Measurements from ENCODE around the gene RNF128.

Gene RNF128, protein sequence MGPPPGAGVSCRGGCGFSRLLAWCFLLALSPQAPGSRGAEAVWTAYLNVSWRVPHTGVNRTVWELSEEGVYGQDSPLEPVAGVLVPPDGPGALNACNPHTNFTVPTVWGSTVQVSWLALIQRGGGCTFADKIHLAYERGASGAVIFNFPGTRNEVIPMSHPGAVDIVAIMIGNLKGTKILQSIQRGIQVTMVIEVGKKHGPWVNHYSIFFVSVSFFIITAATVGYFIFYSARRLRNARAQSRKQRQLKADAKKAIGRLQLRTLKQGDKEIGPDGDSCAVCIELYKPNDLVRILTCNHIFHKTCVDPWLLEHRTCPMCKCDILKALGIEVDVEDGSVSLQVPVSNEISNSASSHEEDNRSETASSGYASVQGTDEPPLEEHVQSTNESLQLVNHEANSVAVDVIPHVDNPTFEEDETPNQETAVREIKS

DNA sequence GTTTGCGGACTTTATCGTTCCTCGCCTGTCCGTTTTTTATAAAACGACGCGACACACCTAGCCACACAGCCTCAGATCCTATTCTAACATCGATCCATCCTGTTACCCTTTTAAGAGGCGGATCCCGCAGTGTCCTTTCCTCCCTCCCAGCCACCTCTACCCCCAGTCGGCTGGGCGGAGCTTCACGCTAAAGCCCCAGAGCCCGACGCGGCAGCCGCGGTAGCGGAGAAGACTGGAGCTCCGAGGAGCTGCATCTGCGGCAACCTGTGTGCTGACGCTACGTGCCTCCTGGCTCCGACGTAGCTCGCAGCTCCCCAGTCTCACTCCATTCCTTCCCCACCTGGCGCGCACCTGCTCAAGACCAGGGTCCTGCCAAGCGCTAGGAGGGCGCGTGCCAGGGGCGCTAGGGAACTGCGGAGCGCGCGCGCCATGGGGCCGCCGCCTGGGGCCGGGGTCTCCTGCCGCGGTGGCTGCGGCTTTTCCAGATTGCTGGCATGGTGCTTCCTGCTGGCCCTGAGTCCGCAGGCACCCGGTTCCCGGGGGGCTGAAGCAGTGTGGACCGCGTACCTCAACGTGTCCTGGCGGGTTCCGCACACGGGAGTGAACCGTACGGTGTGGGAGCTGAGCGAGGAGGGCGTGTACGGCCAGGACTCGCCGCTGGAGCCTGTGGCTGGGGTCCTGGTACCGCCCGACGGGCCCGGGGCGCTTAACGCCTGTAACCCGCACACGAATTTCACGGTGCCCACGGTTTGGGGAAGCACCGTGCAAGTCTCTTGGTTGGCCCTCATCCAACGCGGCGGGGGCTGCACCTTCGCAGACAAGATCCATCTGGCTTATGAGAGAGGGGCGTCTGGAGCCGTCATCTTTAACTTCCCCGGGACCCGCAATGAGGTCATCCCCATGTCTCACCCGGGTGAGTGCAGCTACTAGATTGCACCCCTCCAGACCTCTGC lies at the start of gene RNF128:
RNF128 (plus strand) TSS at position 217 of the 953 bp plus-strand sequence; CDS start at position 430, 213 bp downstream.
- DNase-seq (ENCODE audit: low read depth in 2 of 2): no peak

DNA sequence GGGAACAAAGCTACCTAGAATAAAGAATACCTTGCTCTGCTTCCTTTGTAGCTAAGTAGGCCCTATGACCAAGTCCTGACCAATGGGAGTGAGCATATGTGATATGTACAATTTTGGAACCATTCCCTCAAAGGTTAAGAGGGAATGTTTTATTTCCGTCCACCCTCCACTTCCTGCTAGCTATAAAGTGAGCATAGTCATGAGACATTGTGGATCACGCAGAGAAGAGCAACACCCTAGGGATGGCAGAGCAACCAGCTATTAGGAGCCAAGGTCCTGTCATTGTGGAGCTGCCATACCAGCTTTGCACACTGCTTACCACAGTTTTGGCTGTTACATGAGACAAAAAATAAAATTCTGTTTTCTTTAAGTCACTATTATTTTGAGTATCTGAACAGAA lies 45.8 kb upstream of the RNF128 start:
- DNase-seq (ENCODE audit: low read depth in 2 of 2): no peak

DNA sequence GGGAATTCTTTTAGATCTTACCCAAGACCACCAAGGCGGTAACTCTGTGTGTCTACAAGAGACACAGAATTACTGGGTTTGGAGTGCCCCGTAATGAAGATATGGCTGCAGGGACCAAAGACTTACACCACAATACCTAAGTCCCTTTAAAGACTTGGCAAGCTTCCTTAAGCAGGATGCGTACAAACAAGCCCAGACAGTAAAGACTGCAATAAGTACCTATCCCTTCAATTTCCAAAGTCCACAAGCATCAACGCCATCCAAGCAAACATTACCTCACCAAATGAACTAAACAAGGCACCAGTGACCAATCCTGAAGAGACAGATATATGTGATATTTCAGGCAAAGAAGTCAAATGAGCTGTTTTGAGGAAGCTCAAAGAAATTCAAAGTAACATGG lies 42.3 kb upstream of the RNF128 start:
- no peak for DNase-seq (ENCODE audit: low read depth in 2 of 2)

DNA sequence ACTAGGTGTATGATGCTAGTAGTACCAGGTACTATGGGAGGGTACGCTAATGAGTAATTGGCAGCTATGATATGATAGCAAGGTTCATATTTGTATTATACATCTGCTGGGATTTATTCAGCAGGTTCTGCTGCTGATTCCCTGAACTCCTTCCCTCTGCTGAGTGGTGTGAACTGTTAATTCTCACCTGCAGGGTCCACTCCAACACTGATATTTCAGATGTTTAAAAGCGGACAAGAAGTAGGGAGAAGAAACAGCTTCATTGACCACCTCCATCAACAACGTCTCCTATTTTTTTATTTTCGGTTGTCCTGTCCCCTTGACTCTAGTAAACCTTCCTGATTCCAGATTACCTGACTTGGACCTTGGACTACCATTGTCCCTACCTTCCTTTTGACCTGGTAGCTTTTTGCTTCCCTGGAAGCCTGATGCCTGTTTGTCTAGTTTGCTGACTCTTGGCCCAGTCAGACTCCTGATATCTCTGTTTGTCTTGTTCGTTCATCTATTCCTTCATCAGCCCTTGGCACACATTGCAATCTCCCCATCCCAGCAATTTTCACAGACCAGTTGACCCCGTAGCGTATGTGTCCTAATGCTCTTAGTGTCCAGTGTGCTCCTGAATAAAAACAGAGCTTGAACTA lies 34.0 kb upstream of the RNF128 start:
- no peak for DNase-seq (ENCODE audit: low read depth in 2 of 2)

DNA sequence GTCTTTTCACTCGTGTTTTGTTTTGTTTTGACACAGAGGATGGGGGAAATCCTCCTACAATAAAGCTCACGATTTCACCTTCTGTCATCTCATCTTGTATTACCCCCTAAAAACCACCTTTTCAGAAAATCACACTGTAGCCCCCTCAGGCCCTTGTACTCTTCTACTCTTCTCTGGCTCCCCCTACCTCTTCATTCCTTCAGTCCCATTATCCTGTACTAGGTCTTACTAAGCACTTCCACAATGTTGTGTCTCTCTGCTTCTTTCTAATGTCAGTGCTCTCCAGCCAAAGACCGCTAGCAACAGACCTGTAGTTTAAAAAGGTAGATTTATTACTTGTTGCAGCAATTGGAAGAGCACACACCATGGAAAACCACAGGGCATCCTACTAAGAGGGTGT lies 30.0 kb upstream of the RNF128 start:
- DNase-seq (ENCODE audit: low read depth in 2 of 2): no peak

DNA sequence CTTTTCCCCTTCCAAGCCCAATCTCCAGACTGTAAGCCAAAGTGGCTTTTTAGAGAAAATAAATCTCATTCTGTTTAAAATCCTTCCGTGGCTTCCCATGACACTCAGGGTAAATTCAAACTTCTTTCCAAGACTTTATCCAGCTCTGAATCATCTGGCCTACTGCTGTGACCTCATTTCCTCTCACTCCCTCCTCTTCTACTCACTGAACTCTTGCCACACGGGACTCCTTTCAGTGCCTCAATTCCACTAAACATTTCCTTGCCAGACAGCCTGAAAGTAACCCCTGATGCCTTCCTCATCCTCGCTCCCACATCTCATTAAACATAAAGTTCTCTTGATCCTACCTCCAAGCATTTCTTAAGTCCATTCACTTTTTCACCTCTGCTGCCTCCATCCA lies 27.8 kb upstream of the RNF128 start:
- DNase-seq (ENCODE audit: low read depth in 2 of 2): no peak

DNA sequence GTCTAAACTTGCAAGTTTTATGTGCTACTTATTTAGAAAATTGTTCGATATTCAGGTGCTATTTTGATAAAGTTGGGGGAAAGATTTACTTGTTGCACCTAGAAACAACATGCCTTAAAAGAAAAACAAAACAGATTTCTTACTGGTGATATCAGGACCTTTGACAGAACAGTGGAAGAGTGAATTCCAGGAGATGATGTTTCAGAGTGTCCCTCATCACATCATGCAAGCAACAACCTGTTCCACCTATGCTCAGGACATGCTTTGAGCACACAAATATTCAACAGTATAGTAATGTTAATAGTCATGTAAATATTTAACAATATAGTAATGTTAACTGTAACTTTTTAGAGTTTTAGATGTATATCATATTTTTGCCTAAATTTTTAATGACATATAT lies 23.9 kb upstream of the RNF128 start:
- no peak for DNase-seq (ENCODE audit: low read depth in 2 of 2)

DNA sequence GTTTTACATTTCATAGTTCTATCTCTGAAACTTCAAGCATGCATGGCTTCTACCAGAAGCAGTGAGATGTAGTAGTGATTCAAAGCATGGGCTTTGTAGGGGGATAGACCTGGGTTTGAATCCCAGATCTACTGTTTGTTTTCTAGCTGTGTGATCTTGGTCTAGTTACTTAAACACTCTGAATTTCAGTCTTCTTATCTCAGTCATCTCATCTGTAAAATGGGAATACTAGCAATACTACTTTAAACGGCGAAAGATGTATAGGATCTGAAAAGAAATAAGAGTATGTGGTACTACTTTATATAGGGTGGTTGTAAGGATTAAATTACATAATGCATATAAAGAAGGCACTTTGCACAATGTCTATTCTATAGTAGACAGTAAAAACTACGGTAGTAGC lies 20.0 kb upstream of the RNF128 start:
- no peak for DNase-seq (ENCODE audit: low read depth in 2 of 2)

DNA sequence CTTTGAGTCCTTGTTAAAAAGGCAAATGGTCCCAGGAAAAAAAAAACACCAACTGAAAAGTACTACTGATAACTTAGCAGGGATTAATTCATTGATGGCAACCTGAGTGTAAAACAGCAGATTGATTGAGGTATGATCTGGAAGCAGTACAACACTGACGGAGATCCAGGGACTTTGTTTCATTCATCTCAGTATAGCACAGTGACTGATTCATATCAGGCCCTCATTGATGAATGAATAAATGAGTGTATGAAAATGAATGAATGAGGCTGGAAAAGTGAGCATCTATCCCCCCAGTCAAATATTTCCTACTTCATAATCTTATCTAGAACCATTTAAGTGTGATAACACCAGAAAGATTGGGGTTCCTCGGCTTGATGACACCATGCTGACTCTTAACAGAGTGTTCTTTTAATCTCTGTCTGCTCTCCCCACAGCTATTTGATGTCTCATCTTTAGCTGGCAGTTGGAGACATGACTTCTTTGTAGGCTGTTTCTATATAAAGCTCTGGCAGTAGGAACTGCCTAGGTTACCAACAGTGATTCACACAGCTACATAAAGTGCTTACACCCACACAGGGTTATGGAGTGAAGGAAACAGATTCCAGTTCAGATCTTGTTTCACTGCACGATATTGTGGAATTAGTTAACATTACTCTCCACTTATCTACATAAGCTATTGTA lies 18.6 kb upstream of the RNF128 start:
- DNase-seq (ENCODE audit: low read depth in 2 of 2): no peak

DNA sequence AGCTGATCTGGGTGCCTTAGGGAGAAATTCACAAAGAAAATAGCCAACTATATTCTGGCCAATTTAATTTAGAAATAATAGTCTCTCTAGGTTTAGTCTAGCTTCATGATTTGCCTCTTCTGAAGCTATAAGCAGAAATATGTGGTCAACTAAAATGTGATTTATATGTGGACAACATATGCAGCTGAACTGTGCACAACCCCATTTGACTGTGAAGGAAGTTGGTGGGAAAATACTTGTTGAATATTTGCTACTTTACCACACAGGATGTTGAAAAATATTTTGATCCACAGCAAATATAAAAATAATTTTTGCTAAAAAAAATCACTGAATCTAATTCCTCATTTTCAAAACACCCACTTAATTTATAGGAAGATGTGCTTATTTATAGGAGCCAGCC lies 15.7 kb upstream of the RNF128 start:
- DNase-seq (ENCODE audit: low read depth in 2 of 2): no peak

DNA sequence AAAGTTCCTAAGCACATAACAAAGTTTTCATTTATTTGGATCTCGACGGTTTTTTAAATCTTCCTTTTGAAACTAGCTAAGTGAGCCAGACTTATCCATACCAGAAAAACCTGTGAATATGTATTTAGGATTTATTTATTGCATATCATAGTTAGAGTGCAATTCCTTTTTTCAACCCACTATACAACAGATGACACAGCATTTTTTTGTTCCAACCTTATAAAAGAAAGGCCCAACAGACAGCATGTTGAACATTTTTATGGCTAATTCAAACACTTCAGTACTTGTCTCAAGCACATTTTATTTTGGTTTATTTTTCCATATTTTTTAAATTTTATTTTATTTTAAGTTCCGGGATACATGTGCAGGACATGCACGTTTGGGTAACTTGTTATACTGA lies 15.1 kb upstream of the RNF128 start:
- no peak for DNase-seq (ENCODE audit: low read depth in 2 of 2)

DNA sequence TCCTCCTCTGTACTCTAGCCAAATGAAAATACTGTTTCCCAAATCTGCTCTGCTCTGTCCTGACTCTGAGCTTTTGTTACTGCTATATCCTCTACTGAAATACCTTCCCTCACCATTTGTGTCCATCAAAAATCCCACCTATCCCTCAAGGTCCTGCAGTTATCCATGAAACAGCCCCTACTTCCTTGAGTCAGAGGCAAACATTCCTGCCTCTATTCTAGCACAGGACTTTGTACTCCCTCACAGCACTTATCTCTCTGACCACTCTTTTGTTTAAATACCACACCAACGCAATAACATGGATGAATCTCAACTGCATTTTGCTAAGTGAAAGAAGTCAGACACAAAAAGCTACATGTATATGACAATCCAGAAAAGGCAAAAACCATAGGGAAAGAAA lies 10.5 kb upstream of the RNF128 start:
- no peak for DNase-seq (ENCODE audit: low read depth in 2 of 2)

DNA sequence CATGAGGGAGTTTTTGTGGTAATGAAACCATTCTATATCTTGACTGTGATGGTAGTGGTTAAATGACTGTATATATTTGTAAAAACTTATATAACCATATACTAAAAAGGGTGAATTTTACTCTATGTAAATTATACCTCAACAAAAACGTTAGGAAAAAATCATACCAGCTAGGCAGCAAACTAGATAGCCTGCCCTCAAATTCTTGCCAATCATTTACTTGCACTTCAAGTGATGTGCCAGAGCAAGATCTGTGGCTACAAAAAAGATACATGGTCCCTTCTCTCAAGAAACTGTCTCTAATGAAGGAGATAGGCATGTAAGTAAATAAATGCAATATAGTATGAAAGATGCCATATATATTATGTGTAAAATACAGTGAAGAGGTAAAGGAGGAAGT lies 10.0 kb upstream of the RNF128 start:
- no peak for DNase-seq (ENCODE audit: low read depth in 2 of 2)

DNA sequence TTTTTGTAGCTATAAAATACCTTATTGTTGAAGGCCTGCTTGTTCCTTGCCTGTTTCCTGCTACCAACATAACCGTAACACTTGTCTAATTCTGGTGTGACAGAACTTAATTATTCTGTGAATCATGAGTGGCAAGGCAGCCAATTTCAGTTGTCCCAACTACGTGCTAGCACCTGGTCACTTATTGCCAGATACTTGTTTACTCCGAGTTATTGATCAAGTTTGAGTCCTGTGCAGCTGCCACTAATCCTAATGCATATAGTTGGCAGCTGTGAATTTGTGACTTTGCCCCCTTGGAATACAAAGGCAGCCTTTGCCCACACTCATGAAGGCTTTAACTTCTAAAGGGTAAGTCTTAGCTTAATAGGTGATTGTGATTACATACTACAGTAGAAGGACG lies 7.8 kb upstream of the RNF128 start:
- no peak for DNase-seq (ENCODE audit: low read depth in 2 of 2)

DNA sequence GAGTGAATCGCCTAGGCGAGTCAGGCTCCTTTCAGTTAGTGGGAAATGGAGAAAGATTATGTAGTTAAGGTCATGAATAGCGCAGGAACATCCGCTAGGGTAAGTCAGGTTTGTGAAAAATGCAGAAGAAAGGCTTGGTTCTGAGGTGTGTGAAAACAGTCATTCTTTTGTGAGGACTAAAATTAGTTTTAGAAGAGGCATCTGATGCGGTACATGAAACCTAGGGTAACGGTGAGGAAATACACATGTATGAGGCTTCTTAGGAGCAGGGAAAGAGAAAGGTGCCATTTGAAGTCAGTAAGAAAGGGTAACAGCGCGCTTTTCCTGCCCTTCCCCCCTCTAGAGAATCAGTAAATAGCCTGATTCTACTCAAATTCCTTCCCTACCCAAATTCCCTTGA lies 570 bp upstream of the RNF128 start:
- DNase-seq (ENCODE audit: low read depth in 2 of 2): no peak

DNA sequence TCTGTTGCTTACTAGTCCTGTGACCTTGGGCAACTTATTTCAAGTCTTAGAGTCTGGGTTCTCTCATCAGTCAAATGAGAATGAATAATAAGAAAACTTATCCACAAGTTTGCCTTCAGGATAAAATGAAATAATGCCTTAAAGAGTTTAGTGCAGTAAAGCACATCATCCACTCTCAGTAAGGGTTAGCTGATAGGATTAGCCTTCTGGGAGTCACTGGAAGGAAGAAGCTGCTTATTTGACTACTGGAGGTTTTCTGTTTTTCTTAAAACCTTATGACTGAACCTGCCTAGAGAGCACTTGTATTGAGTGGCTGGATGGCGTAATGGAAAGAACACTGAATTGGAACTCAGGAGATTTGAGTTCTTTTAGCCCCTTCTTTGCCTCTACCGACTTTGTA lies 1.8 kb downstream of the RNF128 start:
- DNase-seq (ENCODE audit: low read depth in 2 of 2): no peak

DNA sequence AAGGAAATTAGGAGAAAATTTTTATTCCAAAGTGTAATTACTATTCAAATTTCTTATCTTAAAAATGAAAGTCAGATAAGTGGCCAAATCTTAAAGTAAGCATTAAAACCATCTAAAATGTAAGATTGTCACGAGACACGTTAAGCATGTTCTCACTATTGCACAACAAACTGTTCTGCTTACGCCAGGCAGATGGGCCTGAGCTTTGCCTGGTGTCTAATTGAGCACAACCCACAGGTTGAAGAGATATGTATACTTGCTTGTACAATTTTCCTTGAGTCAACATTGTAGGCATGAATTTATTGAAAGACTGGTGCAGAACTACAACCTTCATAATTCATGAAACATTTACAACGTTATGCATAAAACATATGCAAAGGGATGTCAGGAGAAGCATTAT lies 3.9 kb downstream of the RNF128 start:
- DNase-seq (ENCODE audit: low read depth in 2 of 2): no peak

DNA sequence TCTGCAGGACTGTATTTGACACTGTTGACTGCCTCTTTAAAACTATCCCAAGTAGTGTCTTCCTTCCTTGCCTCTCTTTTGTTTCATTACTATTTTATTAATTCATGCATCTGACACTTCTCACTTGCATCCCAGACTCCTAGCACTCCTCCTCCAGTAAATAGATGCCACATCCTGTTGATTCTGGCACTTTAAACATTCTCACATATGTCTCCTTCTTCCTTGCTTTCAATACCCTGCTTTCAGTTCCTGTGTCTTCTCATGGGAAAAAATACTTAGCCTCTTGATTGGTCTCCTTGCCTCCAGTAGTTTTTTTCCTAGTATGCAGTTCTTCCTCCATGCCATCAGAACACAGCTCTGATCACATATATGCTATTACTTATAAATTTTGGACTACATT lies 5.1 kb downstream of the RNF128 start:
- no peak for DNase-seq (ENCODE audit: low read depth in 2 of 2)

DNA sequence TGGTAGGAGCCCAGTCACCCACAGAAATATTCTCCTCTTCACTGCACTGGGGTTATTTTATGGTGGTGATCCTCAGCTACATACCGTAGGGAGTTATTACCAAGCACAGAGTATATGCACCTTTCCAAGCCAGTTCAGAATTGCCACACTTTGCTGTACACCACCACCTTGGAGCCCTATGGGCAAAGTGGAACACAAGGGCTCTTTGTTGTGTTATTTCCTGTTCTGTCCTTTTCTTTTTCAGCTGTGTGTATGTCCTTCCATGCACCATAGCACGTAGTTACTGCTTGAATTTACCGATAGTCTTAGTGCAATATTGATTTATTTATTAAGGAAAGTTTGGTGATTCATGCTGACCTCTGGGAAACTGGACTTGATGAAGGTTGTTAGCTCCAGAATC lies 8.3 kb downstream of the RNF128 start:
- DNase-seq (ENCODE audit: low read depth in 2 of 2): no peak

DNA sequence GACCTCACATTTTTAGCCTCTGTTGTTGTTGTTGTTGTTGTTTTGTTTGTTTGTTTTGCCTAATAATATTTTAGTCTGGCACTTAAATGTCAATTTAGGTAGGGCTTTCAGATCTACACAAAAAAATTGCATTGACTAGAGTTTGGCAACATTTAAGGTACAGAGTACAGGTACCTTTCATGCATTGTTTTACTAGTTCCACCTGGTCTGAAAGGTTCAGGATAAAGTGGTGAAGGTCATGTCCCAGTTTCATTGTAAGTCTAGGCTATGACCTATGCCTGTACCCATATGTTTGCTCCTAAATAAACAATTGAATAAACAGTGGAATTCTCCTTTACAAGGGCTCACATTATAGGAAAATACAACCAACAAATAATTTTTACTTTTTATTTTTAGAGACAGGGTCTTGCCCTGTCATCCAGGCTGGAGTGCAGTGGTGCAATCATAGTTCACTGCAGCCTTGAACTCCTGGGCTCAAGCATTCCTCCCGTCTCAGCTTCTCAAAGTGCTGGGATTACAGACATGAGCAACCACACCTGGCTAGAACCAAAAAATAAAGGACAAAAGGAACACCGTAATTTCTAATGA lies 13.8 kb downstream of the RNF128 start:
- no peak for DNase-seq (ENCODE audit: low read depth in 2 of 2)

DNA sequence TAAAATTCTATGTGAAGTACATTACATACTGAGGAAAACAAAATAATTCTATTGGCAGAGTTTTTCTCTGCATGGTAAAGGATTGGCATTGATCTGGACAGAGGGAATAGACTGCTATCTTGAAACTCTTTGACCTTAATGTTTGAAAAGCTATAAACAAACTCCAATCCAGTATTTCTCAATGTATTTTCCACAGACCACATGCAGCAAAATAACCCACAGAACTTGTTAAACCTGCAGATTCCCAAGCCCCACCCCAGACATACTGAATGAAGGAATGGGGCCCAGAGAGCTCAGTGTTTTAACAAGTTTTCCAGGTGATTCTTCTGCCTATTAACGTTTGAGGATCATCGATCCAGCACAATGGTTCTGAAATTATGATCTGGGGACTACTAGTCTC lies 15.7 kb downstream of the RNF128 start:
- no peak for DNase-seq (ENCODE audit: low read depth in 2 of 2)
